ENCODE data around the gene PCDHAC1.

GRCh38 chr5:140978260-140978659, 52.2 kb downstream of the PCDHAC1 start:
- TF ChIP-seq CTCF (conservative IDR thresholded peaks at IDR 0.05; ENCODE audit: low read depth, low read length) (no peak), EZH2 (IDR thresholded peaks at IDR 0.05; ENCODE audit: borderline replicate concordance, low read depth, low read length, poor library complexity, severe bottlenecking) (no peak)

Measured in A673 (cell line).